K562 (cell line): ENCODE measurements around the gene KIF12. TPM values are rescaled to one million over a fixed set of nuclear protein-coding genes. Genes with fewer than 3 reads are reported as not detected.

ENCODE experiments used
- ATAC-seq: fragments of 200-7000 bp; cut with Tn5 transposase; 3 replicates; pipeline ENCODE4 v1.9.1; 2020; ENCODE audit warnings: moderate library complexity
- BruUV-seq: library from RNA; stranded (reverse); fragments of 400-500 nt; replicated peaks from 2 replicates; lab custom pipeline; 2021; lab: Mats Ljungman, UMichigan
- CTCF ChIA-PET: fragments of 300-600 bp; formaldehyde crosslinking; extraction: SDS; loops from one replicate; lab custom pipeline; 2021; ENCODE audit warnings: low intra/inter-chr PET ratio; lab: Yijun Ruan, JAX
- POLR2A ChIA-PET: fragments of 300-600, 350-650 bp; sonication (Branson Sonifier 250); formaldehyde crosslinking; extraction: SDS; loops from one replicate; lab custom pipeline; 2021; ENCODE audit warnings: antibody characterized with exemption, inconsistent platforms; lab: Yijun Ruan, JAX
- DNase-seq, 4 experiments: peaks; one replicate each; pipeline versions ENCODE4 v3.0.0 to v3.0.0-alpha.2; 2011 to 2018; ENCODE audit warnings: low spot score in 3 of 4, mixed read lengths in 3 of 4; ENCODE audit errors: extremely low read depth in 1 of 4
- FAIRE-seq: peaks from 2 replicates; lab custom pipeline; 2011; peaks lifted over from hg19 to GRCh38; lab: Jason Lieb, UNC
- H2AFZ ChIP-seq: 2 replicates; pipeline ENCODE4 v1.6.0; 2011; ENCODE audit warnings: low read depth, low read length, control low read depth, inconsistent platforms
- H3K27ac ChIP-seq: fragments of 200-600 bp; 3 replicates; pipeline ENCODE4 v1.8.0; 2011; ENCODE audit warnings: low read depth, mild to moderate bottlenecking, control low read depth, inconsistent platforms, low read length, moderate library complexity, mixed read lengths; ENCODE audit errors: extremely low read depth
- H3K27me3 ChIP-seq, 2 experiments: fragments of 300-600 bp in 1 of 2; 2 replicates in 1 of 2; 3 replicates in 1 of 2; pipeline versions ENCODE4 v1.6.0 to v1.8.0; 2011; ENCODE audit warnings: inconsistent platforms in 2 of 2, low read length in 2 of 2, mild to moderate bottlenecking in 1 of 2, mixed read lengths in 1 of 2, moderate library complexity in 1 of 2; ENCODE audit not compliant: control insufficient read depth in 2 of 2, insufficient read depth in 2 of 2
- H3K36me3 ChIP-seq: fragments of 300-600 bp; 3 replicates; pipeline ENCODE4 v1.8.0; 2011; ENCODE audit warnings: mild to moderate bottlenecking, low read length, inconsistent platforms; ENCODE audit not compliant: control insufficient read depth, insufficient read depth
- H3K4me1 ChIP-seq, 2 experiments: fragments of 200-600 bp in 1 of 2; replicated peaks in 1 of 2; 2 replicates in 1 of 2; 3 replicates in 1 of 2; pipeline versions ENCODE4 v1.5.1 to v1.8.0; 2011; ENCODE audit warnings: inconsistent platforms in 2 of 2, low read length in 2 of 2, mild to moderate bottlenecking in 1 of 2, mixed read lengths in 1 of 2, moderate library complexity in 1 of 2; ENCODE audit not compliant: control insufficient read depth in 2 of 2, insufficient read depth in 2 of 2
- H3K4me2 ChIP-seq: 2 replicates; pipeline ENCODE4 v1.6.1; 2011; ENCODE audit warnings: low read length, control low read depth, inconsistent platforms, mixed read lengths; ENCODE audit not compliant: insufficient read depth
- H3K4me3 ChIP-seq: fragments of 200-600 bp; sonication (generic), shearing (Covaris generic); 2 replicates; pipeline ENCODE4 v1.5.1; 2016; ENCODE audit warnings: control low read depth, inconsistent platforms
- H3K79me2 ChIP-seq: fragments of 200-600 bp; 3 replicates; pipeline ENCODE4 v1.8.0; 2011; ENCODE audit warnings: low read length, inconsistent platforms; ENCODE audit not compliant: control insufficient read depth, insufficient read depth
- H3K9ac ChIP-seq, 2 experiments: 2 replicates each; pipeline versions ENCODE4 v1.6.0 to v1.6.1; 2011; ENCODE audit warnings: low read depth in 2 of 2, low read length in 2 of 2, control low read depth in 1 of 2, inconsistent platforms in 1 of 2, mild to moderate bottlenecking in 1 of 2, mixed read lengths in 1 of 2; ENCODE audit not compliant: insufficient read depth in 1 of 2
- H3K9me1 ChIP-seq: one replicate; pipeline ENCODE4 v1.6.0; 2011; ENCODE audit warnings: inconsistent platforms, mild to moderate bottlenecking, low read length, moderate library complexity; ENCODE audit not compliant: control insufficient read depth, insufficient read depth
- H3K9me3 ChIP-seq: replicated peaks from 2 replicates; pipeline ENCODE4 v1.5.1; 2011; ENCODE audit warnings: low read depth, low read length, inconsistent platforms; ENCODE audit not compliant: control insufficient read depth, insufficient read depth
- H4K20me1 ChIP-seq: replicated peaks from 2 replicates; pipeline ENCODE4 v1.6.1; 2011; ENCODE audit warnings: low read length, inconsistent platforms, mixed read lengths; ENCODE audit not compliant: control insufficient read depth, insufficient read depth
- HNRNPLL ChIP-seq: fragments of 200-400 bp; formaldehyde crosslinking; IDR thresholded peaks from 2 replicates; pipeline ENCODE4 v1.6.1; 2017; ENCODE audit warnings: low read length, low read depth, mild to moderate bottlenecking; ENCODE audit not compliant: poor library complexity, severe bottlenecking
- LEF1 ChIP-seq: fragments of 450-650 bp; IDR thresholded peaks from 2 replicates; pipeline ENCODE4 v1.6.1; 2016; ENCODE audit warnings: mild to moderate bottlenecking
- MAFF ChIP-seq: IDR thresholded peaks from 2 replicates; pipeline ENCODE4 v1.6.1; 2012; ENCODE audit warnings: low read length, improper control_type of control experiment
- POLR2H ChIP-seq: IDR thresholded peaks from 2 replicates; pipeline ENCODE4 v1.6.1; 2016; ENCODE audit warnings: missing genetic modification characterization, low read depth, mild to moderate bottlenecking, control low read depth, missing compliant biosample characterization, moderate library complexity
- POU5F1 ChIP-seq: fragments of 150-350 bp; IDR thresholded peaks from 2 replicates; pipeline ENCODE4 v1.6.1; 2014; ENCODE audit warnings: borderline replicate concordance, low read length, low read depth, mild to moderate bottlenecking; ENCODE audit not compliant: partially characterized antibody
- RBM22 ChIP-seq: fragments of 200-400 bp; formaldehyde crosslinking; IDR thresholded peaks from 2 replicates; pipeline ENCODE4 v1.6.1; 2018; ENCODE audit warnings: low read length, low read depth; ENCODE audit not compliant: poor library complexity, severe bottlenecking
- RBM34 ChIP-seq: fragments of 200-400 bp; formaldehyde crosslinking; IDR thresholded peaks from 2 replicates; pipeline ENCODE4 v1.6.1; 2018; ENCODE audit warnings: low read length, borderline replicate concordance; ENCODE audit not compliant: insufficient read depth
- SIN3A ChIP-seq, 2 experiments: fragments of 150-350 bp in 1 of 2; IDR thresholded peaks; 2 replicates each; pipeline ENCODE4 v1.6.1; 2011 to 2016; ENCODE audit warnings: borderline replicate concordance in 2 of 2, low read depth in 2 of 2, low read length in 2 of 2, mild to moderate bottlenecking in 2 of 2, moderate library complexity in 2 of 2; ENCODE audit not compliant: control insufficient read depth in 1 of 2
- SMAD3 ChIP-seq: fragments of 450-650 bp; formaldehyde crosslinking; conservative IDR thresholded peaks from 2 replicates; pipeline ENCODE4 v1.4.0; 2020; ENCODE audit warnings: mild to moderate bottlenecking
- SMARCA4 ChIP-seq: fragments of 450-650 bp; IDR thresholded peaks from 2 replicates; pipeline ENCODE4 v1.6.1; 2016
- STAT5B ChIP-seq: fragments of 250-450 bp; sonication (Bioruptor Pico); IDR thresholded peaks from 2 replicates; pipeline ENCODE4 v1.8.0; 2021; ENCODE audit warnings: mild to moderate bottlenecking, inconsistent platforms
- ZNF408 ChIP-seq: fragments of 250-450 bp; sonication (Bioruptor Pico); IDR thresholded peaks from 2 replicates; pipeline ENCODE4 v1.4.0; 2020; ENCODE audit warnings: low read depth, mild to moderate bottlenecking, moderate library complexity
- ZNF561 ChIP-seq: fragments of 450-650 bp; formaldehyde crosslinking; conservative IDR thresholded peaks from 2 replicates; pipeline ENCODE4 v1.4.0; 2020; ENCODE audit warnings: mild to moderate bottlenecking, moderate library complexity
- WGBS: fragments of 100-300 bp; shearing (Covaris generic); methylation state at CpG from one replicate; pipeline ENCODE4 v1.1.6; 2016; ENCODE audit warnings: low coverage, mixed read lengths; ENCODE audit not compliant: insufficient coverage; ENCODE audit errors: missing lambda C conversion rate; 5-methylcytosine and 5-hydroxymethylcytosine counted together
- in situ Hi-C: fragments of 300-500 bp; cut with MboI; formaldehyde crosslinking; loops from 4 replicates; pipeline ENCODE4 v1.15.0; 2018; ENCODE audit warnings: inconsistent platforms, mixed read lengths
- intact Hi-C: fragments of 100-400 bp; cut with micrococcal nuclease; formaldehyde crosslinking; loops from 2 replicates; pipeline ENCODE4 v1.14.2; 2022
- polyA plus RNA-seq, 8 experiments: library from polyadenylated mRNA; depleted of rRNA in 4 of 8; stranded (reverse) in 5 of 8; unstranded in 3 of 8; fragments of >200 nt; fragmentation: Nextera tagmentation in 2 of 8; fragmentation: Illumina TruSeq in 1 of 8; extraction: Ambion mirVana in 2 of 8; extraction: Trizol in 1 of 8; gene quantifications; 2 replicates each; pipeline versions ENCODE4 v1.2.1 to v1.2.3, GENCODE V29; 2011 to 2014; ENCODE audit warnings: inconsistent platforms in 1 of 8, missing spikeins in 1 of 8
- total RNA-seq, 7 experiments: library from RNA; depleted of rRNA in 6 of 7; stranded (reverse); fragments of >200 nt in 6 of 7; fragmentation: Illumina TruSeq in 2 of 7; extraction: Trizol in 2 of 7; gene quantifications; 2 replicates each; pipeline versions ENCODE4 v1.2.1 to v1.2.3, GENCODE V29; 2011 to 2021; ENCODE audit warnings: low replicate concordance in 1 of 7
- TF ChIP-seq, protein P1 (sequence below), 2 experiments: fragments of 450-650 bp in 1 of 2; sonication (generic) in 1 of 2; formaldehyde crosslinking in 1 of 2; IDR thresholded peaks in 1 of 2; conservative IDR thresholded peaks in 1 of 2; 2 replicates each; pipeline versions ENCODE4 v1.6.1 to v1.8.1; 2016 to 2023; ENCODE audit warnings: mild to moderate bottlenecking in 2 of 2, moderate library complexity in 2 of 2, inconsistent platforms in 1 of 2, missing genetic modification reagents in 1 of 2
- TF ChIP-seq, protein P2 (sequence below): fragments of 450-650 bp; formaldehyde crosslinking; conservative IDR thresholded peaks from 2 replicates; pipeline ENCODE4 v1.4.0; 2022; ENCODE audit warnings: mild to moderate bottlenecking, missing genetic modification characterization
- TF ChIP-seq, protein P3 (sequence below): fragments of 250-450 bp; sonication (Bioruptor Pico); IDR thresholded peaks from 2 replicates; pipeline ENCODE4 v1.4.0; 2020; ENCODE audit warnings: mild to moderate bottlenecking, moderate library complexity, borderline replicate concordance
- TF ChIP-seq, protein P4 (sequence below): fragments of 250-450 bp; sonication (Bioruptor Pico); IDR thresholded peaks from 2 replicates; pipeline ENCODE4 v1.5.0; 2021

KIF12 gene
- total and polyA plus RNA-seq, 9 of the 15 experiments (the other 6 are each of a cell fraction or from before 2014, with no cell fraction given), result not detected

DNA sequence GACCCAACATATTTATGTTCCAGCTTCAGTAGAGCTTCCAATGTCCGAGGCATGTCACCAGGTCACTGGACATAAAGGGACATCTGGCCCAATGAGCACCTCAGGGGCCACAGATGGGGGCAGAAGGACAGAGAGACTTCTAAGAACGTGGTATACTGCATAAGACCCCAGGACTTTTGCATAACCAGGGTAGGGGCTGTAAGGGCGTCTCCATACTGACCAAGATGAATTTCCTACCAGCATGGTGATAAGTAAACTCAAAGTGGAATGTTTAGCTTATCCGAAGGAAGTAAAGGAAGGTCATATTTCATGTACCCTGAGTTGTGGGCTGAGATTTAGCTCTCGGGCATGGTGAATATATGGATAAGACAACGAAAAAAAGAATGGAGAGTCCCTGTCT is 38.7 kb upstream of the KIF12 start:
- 0 out of 2 replicates have a peak, but pooled peaks cover 3% of the 10 kb centered on the region for H4K20me1 ChIP-seq
- H3K4me1 ChIP-seq, result no peaks in the 10 kb centered on the region
- WGBS, result 0% methylated on average over 6 of the region's 6 CpGs
- no peaks in the 10 kb centered on the region for H3K36me3 ChIP-seq
- ATAC-seq (no peak), DNase-seq (no peak), FAIRE-seq (no peak)
- no peak overlapping the region for H3K4me3 ChIP-seq
- BruUV-seq, result no TSS peak
- no peak overlapping the region for H3K9ac ChIP-seq
- peaks cover 5 to 28% of the 10 kb centered on the region in 2 experiments; a peak in 4 of 5 replicates for H3K27me3 ChIP-seq
- POLR2A ChIA-PET, result no interaction called here
- H3K4me2 ChIP-seq, result no peak overlapping the region
- CTCF ChIA-PET, result no interaction called here
- H3K79me2 ChIP-seq, result no peaks in the 10 kb centered on the region
- no peaks in the 10 kb centered on the region for H3K9me1 ChIP-seq
- H3K9me3 ChIP-seq, result no peaks in the 10 kb centered on the region
- intact Hi-C loops (no loop called here), in situ Hi-C loops (no loop called here)
- H3K27ac ChIP-seq, result no peak overlapping the region
- H2AFZ ChIP-seq, result no peak overlapping the region
- TF ChIP-seq HNRNPLL, result no peak
- TF ChIP-seq, protein P1, sequence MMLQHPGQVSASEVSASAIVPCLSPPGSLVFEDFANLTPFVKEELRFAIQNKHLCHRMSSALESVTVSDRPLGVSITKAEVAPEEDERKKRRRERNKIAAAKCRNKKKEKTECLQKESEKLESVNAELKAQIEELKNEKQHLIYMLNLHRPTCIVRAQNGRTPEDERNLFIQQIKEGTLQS (IDR thresholded peaks at IDR 0.05), result no peak
- TF ChIP-seq, protein P1 (CRISPR knock-in tag; conservative IDR thresholded peaks at IDR 0.05), result no peak
- no peak for TF ChIP-seq LEF1
- TF ChIP-seq RBM22, result no peak
- no peak for TF ChIP-seq MAFF
- no peak for TF ChIP-seq SMARCA4
- TF ChIP-seq, protein P2, sequence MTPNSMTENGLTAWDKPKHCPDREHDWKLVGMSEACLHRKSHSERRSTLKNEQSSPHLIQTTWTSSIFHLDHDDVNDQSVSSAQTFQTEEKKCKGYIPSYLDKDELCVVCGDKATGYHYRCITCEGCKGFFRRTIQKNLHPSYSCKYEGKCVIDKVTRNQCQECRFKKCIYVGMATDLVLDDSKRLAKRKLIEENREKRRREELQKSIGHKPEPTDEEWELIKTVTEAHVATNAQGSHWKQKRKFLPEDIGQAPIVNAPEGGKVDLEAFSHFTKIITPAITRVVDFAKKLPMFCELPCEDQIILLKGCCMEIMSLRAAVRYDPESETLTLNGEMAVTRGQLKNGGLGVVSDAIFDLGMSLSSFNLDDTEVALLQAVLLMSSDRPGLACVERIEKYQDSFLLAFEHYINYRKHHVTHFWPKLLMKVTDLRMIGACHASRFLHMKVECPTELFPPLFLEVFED (CRISPR knock-in tag), result no peak
- TF ChIP-seq SMAD3 (CRISPR knock-in tag), result no peak
- TF ChIP-seq STAT5B (CRISPR knock-in tag), result no peak
- no peak for TF ChIP-seq ZNF408
- TF ChIP-seq ZNF561 (CRISPR knock-in tag), result no peak
- TF ChIP-seq, protein P3, sequence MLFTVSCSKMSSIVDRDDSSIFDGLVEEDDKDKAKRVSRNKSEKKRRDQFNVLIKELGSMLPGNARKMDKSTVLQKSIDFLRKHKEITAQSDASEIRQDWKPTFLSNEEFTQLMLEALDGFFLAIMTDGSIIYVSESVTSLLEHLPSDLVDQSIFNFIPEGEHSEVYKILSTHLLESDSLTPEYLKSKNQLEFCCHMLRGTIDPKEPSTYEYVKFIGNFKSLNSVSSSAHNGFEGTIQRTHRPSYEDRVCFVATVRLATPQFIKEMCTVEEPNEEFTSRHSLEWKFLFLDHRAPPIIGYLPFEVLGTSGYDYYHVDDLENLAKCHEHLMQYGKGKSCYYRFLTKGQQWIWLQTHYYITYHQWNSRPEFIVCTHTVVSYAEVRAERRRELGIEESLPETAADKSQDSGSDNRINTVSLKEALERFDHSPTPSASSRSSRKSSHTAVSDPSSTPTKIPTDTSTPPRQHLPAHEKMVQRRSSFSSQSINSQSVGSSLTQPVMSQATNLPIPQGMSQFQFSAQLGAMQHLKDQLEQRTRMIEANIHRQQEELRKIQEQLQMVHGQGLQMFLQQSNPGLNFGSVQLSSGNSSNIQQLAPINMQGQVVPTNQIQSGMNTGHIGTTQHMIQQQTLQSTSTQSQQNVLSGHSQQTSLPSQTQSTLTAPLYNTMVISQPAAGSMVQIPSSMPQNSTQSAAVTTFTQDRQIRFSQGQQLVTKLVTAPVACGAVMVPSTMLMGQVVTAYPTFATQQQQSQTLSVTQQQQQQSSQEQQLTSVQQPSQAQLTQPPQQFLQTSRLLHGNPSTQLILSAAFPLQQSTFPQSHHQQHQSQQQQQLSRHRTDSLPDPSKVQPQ, result no peak
- TF ChIP-seq RBM34, result no peak
- TF ChIP-seq POLR2H, result no peak
- TF ChIP-seq, protein P4, sequence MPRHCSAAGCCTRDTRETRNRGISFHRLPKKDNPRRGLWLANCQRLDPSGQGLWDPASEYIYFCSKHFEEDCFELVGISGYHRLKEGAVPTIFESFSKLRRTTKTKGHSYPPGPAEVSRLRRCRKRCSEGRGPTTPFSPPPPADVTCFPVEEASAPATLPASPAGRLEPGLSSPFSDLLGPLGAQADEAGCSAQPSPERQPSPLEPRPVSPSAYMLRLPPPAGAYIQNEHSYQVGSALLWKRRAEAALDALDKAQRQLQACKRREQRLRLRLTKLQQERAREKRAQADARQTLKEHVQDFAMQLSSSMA (CRISPR knock-in tag), result no peak
- no peak for TF ChIP-seq SIN3A (IDR thresholded peaks at IDR 0.05; ENCODE audit: borderline replicate concordance in 2 of 2, control insufficient read depth in 1 of 2, low read depth in 2 of 2, low read length in 2 of 2)
- no peak for TF ChIP-seq POU5F1
